Spleen (tissue), 7 donors: ENCODE measurements around the gene IGFBP3.

Experiments used
- POLR2A ChIP-seq, 3 donors: fragments of 450-650 bp; IDR thresholded peaks; one replicate each; pipeline ENCODE4 v1.5.1; 2017; ENCODE audit warnings: antibody characterized with exemption in 3 of 3, mild to moderate bottlenecking in 1 of 3
- TF ChIP-seq, protein P1 (sequence below), 11 experiments: fragments of 200-600 bp in 7 of 11; fragments of 450-650 bp in 4 of 11; sonication (generic) in 4 of 11; IDR thresholded peaks in 8 of 11; conservative IDR thresholded peaks in 3 of 11; 1 replicate in 7 of 11; 2 replicates in 4 of 11; pipeline versions ENCODE4 v1.4.0 to v1.8.0; 2016 to 2021; ENCODE audit warnings: antibody characterized with exemption in 11 of 11, inconsistent platforms in 4 of 11, mild to moderate bottlenecking in 1 of 11
- donor health status: DM: no; HTN: no; CAD: no; lungs with moderate emphysema.
- donor health status: DM: no; HTN: no; CAD: no.
- donor health status: DM: no; HTN: no; CAD: no.

DNA sequence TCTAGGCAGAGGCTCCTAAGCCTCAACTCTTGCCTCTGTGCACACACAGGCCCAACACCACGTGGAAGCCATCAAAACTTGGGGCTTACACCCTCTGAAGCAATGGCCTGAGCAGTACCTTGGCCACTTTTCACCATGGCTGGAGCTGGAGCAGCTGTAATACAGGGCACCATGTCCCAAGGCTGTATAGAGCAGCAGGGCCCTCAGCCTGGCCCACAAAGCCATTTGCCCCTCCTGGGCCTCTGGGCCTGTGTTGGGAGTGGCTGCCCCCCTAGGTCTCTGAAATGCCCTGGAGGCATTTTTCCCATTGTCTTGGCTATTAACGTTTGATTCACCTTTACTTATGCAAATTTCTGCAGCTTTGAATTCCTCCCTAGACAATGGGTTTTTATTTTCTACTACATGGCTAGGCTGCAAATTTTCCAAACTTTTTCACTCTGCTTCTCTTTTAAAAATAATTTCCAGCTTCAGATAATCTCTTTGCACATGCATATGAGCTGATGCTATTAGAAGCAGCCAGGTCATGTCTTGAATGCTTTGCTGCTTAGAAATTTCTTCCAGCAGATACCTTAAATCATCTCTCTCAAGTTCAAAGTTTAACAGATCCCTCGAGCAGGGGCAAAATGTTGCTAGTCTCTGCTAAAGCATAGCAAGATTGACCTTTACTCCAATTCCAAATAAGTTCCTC lies 42.5 kb downstream of the IGFBP3 start:
- TF ChIP-seq, protein P1, sequence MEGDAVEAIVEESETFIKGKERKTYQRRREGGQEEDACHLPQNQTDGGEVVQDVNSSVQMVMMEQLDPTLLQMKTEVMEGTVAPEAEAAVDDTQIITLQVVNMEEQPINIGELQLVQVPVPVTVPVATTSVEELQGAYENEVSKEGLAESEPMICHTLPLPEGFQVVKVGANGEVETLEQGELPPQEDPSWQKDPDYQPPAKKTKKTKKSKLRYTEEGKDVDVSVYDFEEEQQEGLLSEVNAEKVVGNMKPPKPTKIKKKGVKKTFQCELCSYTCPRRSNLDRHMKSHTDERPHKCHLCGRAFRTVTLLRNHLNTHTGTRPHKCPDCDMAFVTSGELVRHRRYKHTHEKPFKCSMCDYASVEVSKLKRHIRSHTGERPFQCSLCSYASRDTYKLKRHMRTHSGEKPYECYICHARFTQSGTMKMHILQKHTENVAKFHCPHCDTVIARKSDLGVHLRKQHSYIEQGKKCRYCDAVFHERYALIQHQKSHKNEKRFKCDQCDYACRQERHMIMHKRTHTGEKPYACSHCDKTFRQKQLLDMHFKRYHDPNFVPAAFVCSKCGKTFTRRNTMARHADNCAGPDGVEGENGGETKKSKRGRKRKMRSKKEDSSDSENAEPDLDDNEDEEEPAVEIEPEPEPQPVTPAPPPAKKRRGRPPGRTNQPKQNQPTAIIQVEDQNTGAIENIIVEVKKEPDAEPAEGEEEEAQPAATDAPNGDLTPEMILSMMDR (IDR thresholded peaks at IDR 0.05 in 8 of 11, conservative IDR thresholded peaks at IDR 0.05 in 3 of 11): no peak
- TF ChIP-seq POLR2A (IDR thresholded peaks at IDR 0.05): no peak
